HG03103 (cell line): ENCODE results near the gene DDX42.
"Not testable (repeated sequence)": the region's sequence is repeated elsewhere in the genome, so short reads cannot be mapped to it uniquely, and the experiment has no call there.

Experiments
- ATAC-seq: cut with Tn5 transposase; IDR thresholded peaks from one replicate; pipeline ENCODE4 v1.9.1; 2021; ENCODE audit warnings: low read depth; ENCODE audit not compliant: unreplicated experiment

DDX42 gene

DNA sequence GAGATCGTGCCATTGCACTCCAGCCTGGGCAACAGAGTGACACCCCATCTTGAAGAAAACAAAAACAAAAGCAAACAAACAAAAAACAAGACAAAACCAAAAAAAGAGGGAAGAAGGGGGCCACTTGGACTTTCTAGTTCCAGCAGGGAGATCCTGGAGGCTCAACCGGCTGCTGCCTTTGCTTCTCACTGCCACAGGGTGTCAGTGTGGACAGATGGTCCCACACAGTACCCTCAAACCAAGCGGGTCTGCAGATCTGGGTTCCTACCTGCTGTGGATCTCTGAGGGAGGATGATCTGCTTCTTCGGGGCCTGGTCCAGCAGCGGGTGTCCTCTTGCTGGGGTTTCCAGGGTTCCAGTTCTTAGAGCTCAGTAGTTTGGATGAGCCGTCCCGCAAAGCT is 92.7 kb downstream of the DDX42 start:
- not testable (repeated sequence) for ATAC-seq
